HCT116 (cell line): ENCODE results near the gene CIRBP.

ENCODE experiments used
- EZH2 ChIP-seq: fragments of 200-600 bp; sonication (generic); IDR thresholded peaks from 2 replicates; pipeline ENCODE4 v1.6.1; 2017; ENCODE audit warnings: antibody characterized with exemption, mixed run types
- EZH2phosphoT487 ChIP-seq: fragments of 200-600 bp; IDR thresholded peaks from 2 replicates; pipeline ENCODE4 v1.6.1; 2018; ENCODE audit warnings: antibody characterized with exemption, borderline replicate concordance
- JUND ChIP-seq: IDR thresholded peaks from 2 replicates; pipeline ENCODE4 v1.6.1; 2012
- MAX ChIP-seq: IDR thresholded peaks from 2 replicates; pipeline ENCODE4 v1.6.1; 2012
- POLR2A ChIP-seq: IDR thresholded peaks from 2 replicates; pipeline ENCODE4 v1.7.0; 2011; ENCODE audit warnings: borderline replicate concordance; ENCODE audit not compliant: insufficient read depth, insufficient read length; ENCODE audit errors: extremely low read depth
- POLR2AphosphoS5 ChIP-seq: IDR thresholded peaks from 2 replicates; pipeline ENCODE4 v1.6.1; 2011; ENCODE audit warnings: mild to moderate bottlenecking, low read depth, low read length, moderate library complexity
- REST ChIP-seq: IDR thresholded peaks from 2 replicates; pipeline ENCODE4 v1.6.1; 2012; ENCODE audit warnings: low read depth
- SIN3A ChIP-seq: IDR thresholded peaks from 2 replicates; pipeline ENCODE4 v1.6.1; 2012; ENCODE audit warnings: low read depth
- SP1 ChIP-seq: IDR thresholded peaks from 2 replicates; pipeline ENCODE4 v1.6.1; 2012; ENCODE audit warnings: low read depth
- YY1 ChIP-seq: IDR thresholded peaks from 2 replicates; pipeline ENCODE4 v1.6.1; 2011; ENCODE audit warnings: low read length, low read depth, moderate library complexity, mild to moderate bottlenecking; ENCODE audit not compliant: insufficient replicate concordance; ENCODE audit errors: extremely low read depth
- TF ChIP-seq, protein P1 (sequence below), 3 experiments: fragments of 200-600 bp in 1 of 3; sonication (generic) in 1 of 3; IDR thresholded peaks in 2 of 3; conservative IDR thresholded peaks in 1 of 3; 2 replicates each; pipeline ENCODE4 v1.5.1; 2012 to 2017; ENCODE audit warnings: low read depth in 2 of 3, low read length in 2 of 3, antibody characterized with exemption in 1 of 3, borderline replicate concordance in 1 of 3, control low read depth in 1 of 3, mild to moderate bottlenecking in 1 of 3, mixed read lengths in 1 of 3, mixed run types in 1 of 3, moderate library complexity in 1 of 3; ENCODE audit not compliant: insufficient read depth in 1 of 3

DNA sequence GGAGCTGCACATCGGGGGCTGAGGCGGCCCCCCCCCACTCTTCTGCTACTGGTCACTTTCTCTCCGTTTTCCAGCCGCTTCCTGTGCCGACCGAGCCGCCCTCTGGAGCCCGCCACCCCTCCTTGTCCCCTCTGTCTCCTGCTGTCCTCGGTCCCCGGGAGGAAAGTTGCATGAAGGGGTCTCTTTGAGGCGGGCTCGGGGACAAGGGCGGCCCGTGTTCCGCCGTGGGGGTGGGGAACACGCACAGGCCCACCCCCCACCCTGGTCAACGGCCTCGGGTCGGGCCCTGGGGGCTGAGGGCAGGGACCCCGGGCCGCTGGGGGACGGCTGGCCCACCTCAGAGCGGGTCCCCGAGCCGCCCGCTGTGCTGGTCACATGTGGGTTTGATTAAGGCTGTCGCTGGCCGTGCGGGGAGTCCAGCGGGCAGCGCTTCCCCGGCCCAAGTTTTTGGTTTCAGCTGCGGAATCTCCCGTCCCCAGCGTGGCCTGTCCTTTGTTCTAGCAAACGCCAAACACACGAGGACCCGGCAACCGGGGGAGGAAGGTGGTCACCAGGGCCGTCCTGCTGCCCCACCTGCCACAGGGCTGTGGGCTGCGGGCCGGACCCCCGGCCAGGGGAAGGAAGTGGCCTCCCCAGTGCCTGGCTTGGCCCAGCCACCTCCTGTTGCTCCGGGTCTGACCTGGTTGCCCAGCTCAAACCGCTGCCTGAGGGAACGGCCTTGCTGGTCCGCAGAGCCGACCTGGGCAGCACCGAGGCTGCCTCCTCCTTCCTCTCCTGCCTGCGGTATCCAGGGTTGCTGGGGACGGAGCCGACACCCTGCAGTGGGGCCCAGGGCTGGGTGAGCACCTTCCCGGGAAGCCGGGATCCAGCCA lies 18.5 kb downstream of the CIRBP start:
- TF ChIP-seq, protein P1, sequence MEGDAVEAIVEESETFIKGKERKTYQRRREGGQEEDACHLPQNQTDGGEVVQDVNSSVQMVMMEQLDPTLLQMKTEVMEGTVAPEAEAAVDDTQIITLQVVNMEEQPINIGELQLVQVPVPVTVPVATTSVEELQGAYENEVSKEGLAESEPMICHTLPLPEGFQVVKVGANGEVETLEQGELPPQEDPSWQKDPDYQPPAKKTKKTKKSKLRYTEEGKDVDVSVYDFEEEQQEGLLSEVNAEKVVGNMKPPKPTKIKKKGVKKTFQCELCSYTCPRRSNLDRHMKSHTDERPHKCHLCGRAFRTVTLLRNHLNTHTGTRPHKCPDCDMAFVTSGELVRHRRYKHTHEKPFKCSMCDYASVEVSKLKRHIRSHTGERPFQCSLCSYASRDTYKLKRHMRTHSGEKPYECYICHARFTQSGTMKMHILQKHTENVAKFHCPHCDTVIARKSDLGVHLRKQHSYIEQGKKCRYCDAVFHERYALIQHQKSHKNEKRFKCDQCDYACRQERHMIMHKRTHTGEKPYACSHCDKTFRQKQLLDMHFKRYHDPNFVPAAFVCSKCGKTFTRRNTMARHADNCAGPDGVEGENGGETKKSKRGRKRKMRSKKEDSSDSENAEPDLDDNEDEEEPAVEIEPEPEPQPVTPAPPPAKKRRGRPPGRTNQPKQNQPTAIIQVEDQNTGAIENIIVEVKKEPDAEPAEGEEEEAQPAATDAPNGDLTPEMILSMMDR (IDR thresholded peaks at IDR 0.05 in 2 of 3, conservative IDR thresholded peaks at IDR 0.05 in 1 of 3; ENCODE audit: borderline replicate concordance in 1 of 3, insufficient read depth in 1 of 3, low read depth in 2 of 3, low read length in 2 of 3), result no peak
- TF ChIP-seq EZH2 (no peak), MAX (no peak), POLR2AphosphoS5 (no peak), YY1 (no peak), SP1 (no peak), EZH2phosphoT487 (no peak), REST (no peak), JUND (no peak), POLR2A (no peak), SIN3A (no peak)
